HG03039 (cell line): Measurements from ENCODE around the gene UBN1.
"Not testable (repeated sequence)": the region's sequence is repeated elsewhere in the genome, so short reads cannot be mapped to it uniquely, and the experiment has no call there.

Experiments
- ATAC-seq: cut with Tn5 transposase; IDR thresholded peaks from one replicate; pipeline ENCODE4 v1.9.1; 2021; ENCODE audit warnings: mild to moderate bottlenecking, moderate library complexity; ENCODE audit not compliant: unreplicated experiment

UBN1 gene

DNA sequence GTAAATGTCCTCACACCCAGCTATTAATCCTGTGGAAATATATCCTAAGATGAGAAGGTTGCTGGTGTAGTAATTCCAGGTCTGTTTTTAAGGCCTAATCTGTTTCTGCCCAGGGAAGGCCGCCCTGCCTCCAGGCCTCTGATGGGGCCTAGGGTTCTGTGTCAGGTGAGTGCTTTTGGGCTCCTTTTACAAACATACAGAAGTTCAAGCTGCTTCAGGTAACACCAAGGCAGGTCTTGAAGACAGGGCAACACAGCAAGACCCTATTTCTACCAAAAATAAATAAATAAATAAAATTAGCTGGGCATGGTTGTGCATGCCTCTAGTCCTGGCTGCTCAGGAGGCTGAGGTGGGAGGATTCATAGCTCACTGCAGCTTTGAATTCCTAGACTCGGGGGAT, 80.4 kb downstream of the UBN1 start:
- ATAC-seq: no peak

DNA sequence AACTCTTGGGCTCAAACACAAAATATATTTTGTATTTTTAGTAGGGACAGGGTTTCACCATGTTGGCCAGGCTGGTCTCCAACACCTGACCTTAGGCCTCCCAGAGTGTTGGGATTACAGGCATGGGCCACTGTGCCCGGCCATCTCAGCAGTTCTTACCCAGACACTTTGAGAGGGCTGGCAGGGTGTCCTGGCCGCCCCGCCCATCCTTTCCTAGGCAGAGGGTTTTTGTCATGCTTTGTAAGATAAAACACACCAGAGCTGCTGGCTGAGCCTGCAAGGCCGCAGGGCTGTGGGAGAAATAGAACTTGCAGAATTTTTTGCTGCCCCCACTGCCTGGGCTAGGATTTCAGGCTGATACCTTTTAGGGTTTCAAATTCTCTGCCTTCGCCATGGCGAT, 80.9 kb downstream of the UBN1 start:
- no peak for ATAC-seq

DNA sequence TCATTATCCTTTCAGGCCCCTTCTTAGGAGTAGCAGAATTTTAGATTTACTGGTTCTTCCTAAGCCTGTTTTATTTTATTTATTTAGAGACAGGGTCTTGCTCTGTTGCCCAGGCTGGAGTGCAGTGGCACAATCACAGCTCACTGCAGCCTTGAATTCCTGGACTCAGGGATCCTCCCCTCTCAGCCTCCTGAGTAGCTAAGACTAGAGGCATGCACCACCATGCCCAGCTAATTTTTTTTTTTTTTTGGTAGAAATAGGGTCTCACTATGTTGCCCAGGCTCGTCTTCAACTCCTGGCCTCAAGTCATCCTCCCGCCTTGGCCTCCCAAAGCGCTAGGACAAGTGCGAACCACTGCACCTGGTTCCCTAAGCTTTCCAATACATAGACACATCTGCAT, 82.3 kb downstream of the UBN1 start:
- ATAC-seq: not testable (repeated sequence)

DNA sequence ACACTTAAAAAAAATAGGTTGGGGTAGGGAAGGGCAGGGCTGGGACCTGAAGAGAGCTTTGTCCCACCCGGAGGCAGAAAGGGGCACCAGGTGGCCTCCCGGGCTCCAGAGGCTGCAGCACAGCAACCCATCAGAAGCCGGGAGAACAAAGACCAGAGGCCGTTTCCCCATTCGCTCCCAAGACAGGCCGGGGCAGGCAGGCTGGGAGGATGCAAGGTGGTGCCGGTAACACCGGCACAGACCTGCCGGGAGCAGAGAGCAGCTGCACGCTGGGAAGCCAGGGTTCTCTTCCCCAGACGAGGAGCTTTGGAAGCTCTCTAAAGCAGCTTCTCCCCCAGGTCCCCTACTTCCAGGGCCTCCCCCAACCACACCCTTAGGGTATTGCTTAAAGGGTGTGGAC, 84.1 kb downstream of the UBN1 start:
- ATAC-seq: no peak
